Renal cortical epithelial cell (primary cell): ENCODE results near the gene RETREG3. TPM values are rescaled to one million over a fixed set of nuclear protein-coding genes. Genes with fewer than 3 reads are reported as not detected.
"Not testable (repeated sequence)": the region's sequence is repeated elsewhere in the genome, so short reads cannot be mapped to it uniquely, and the experiment has no call there.

ENCODE experiments used
- DNase-seq: peaks from one replicate; pipeline ENCODE4 v3.0.0-alpha.2; 2011; ENCODE audit warnings: low read depth
- total RNA-seq: library from RNA; depleted of rRNA; stranded (reverse); fragments of >200 nt; gene quantifications from 2 replicates; pipeline ENCODE4 v1.2.3, GENCODE V29; 2014

RETREG3 gene, protein sequence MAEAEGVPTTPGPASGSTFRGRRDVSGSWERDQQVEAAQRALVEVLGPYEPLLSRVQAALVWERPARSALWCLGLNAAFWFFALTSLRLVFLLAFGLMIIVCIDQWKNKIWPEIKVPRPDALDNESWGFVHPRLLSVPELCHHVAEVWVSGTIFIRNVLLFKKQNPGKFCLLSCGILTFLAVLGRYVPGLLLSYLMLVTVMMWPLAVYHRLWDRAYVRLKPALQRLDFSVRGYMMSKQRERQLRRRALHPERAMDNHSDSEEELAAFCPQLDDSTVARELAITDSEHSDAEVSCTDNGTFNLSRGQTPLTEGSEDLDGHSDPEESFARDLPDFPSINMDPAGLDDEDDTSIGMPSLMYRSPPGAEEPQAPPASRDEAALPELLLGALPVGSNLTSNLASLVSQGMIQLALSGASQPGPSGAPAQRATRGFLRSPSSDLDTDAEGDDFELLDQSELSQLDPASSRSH
- 64.3 and 99.0 TPM in 2 replicates for total RNA-seq

DNA sequence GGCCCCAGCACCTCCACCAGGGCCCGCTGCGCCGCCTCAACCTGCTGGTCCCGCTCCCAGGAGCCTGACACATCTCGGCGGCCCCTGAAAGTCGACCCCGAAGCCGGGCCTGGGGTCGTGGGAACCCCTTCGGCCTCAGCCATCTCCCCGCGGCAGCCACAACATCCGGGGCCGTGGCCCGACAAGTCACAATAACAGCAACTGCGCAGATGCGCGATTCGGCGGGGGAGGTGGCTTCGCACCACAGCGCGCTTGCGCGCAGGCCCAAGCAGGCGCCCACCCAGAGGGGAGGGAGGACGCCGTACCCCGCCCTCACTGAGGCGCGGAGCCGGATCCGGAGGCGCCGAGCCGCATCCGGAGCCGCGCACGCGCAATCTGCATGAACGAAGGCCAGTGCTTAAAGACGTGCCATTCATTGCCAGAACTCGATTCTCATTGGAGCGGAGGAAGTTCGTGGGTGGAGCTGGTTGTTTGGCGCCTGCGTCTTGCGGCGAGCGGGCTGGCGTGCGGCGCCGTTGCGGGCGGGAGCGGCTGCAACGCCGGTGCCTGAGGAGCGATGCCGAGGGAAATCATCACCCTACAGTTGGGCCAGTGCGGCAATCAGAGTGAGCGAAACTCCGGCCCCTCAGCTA lies at the start of gene RETREG3, which contains the start of gene TUBG1:
Gene RETREG3 (minus strand): TSS at position 193 of the 632 bp plus-strand sequence. CDS start 50 bp downstream, at position 143.
Gene TUBG1 (plus strand): TSS at position 502 of the 632 bp plus-strand sequence. CDS start 55 bp downstream, at position 557.
- peak; percentile 97 for DNase-seq

DNA sequence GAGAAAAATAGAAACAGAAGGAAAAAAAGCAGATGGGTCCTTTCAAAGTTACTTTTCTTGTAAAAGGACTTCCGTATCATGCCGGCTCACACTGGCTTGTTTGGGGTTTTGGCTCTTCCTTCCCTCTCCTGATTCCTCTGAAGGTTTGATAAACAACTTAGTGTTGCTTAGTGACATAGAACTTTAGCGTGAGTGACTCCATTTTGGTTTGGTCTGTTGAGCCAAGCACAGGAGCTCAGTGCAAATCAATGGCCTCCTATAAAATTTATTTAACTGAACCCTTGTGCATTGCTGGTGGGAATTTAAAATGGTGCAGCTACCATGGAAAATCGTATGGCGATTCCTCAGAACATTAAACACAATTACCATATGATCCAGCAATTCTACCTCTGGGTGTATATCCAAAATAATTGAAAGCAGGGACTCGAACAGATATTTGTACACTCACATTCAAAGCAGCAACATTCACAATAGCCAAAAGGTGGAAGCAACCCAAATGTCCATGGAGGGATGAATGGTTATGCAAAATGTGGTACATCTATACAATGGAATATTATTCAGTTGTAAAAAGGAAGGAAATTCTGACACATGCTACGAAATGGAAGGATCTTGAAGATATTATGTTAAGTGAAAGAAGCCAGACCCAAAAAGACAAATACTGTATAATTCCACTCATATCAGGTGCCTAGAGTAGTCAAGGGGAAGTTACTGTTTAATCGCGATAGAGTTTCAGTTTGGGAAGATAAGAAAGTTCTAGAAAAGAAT lies 48.8 kb upstream of the RETREG3 start:
- no peak for DNase-seq

DNA sequence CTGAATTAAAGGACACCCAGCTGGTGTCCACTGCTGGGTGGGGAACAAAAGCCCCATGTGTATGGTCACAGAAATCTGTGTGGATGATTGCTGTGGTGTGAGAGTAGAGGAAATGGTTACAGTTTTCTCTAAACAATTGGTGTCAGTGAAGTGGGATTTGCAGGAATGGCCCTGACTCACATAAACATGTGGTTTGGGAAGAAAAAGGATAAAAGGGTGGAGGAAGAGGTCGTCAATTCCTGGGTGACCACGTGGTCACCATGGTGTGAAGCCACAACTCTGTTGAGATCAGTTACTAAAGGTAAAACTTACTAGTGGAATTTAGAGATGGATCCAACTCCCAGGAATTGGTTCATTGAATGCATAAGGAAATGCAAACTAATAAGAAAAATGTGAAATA lies 46.4 kb upstream of the RETREG3 start:
- peak; percentile 76 for DNase-seq

DNA sequence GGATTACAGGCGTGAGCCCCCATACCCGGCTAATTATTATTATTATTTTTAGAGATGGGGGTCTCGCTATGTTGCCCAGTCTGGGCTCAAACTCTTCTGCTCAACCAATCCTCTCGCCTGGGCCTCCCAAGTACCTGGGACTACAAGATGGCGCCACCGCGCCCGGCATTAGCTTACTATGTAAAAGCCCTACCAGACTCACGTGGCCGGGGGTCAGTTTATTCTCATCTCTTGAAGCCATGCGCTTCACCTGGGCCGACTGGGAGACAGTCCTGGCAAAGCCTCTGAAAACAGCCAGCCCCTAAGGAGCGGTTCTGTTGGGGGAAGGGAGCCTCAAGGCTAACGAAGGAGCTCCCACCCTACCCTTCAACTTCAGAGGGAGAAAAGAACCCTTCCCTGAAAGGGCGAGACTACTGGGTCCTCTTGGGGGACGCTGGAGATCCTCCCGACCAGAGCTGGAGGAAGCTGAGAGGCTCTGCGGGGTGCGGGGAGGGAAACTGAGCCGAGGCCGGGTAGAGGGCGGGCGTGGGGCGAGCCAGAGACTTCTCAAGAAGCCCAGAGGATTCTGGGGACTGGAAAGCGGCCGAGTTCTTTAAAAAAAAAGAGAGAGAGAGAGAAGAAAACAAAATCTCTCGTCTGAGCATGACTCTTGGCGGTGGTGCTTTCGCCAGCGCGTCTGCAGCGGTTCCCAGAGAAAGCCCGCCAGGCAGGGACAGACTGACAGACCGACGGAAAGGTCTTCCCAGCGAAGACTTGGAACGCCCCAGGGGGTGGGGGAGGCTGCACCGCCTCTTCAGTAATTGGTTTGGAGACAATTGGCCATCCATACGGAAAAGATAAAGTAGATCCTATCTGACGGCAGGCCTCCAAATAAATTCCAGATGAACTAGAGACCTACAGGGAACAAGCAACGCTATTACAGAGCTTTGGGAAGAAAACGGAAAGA lies 44.3 kb upstream of the RETREG3 start:
- DNase-seq: no peak

DNA sequence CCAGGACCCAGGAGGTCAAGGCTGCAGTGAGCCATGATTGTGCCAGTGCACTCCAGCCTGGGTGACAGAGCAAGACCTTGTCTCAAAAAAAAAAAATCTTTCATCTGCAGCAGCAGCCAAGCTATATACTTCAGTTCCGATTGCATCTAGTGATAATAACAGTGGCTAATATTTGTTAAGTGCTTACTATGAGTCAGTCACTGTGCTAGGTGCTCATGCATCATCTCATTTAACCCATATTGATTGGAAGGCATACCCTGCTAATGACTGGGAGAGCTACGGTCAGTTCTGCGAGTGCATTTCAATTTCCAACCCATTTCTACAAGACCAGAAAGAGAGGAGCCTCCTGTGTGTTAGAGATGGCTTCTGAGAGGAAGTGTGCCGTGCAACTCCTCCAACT lies 42.2 kb upstream of the RETREG3 start:
- no peak for DNase-seq

DNA sequence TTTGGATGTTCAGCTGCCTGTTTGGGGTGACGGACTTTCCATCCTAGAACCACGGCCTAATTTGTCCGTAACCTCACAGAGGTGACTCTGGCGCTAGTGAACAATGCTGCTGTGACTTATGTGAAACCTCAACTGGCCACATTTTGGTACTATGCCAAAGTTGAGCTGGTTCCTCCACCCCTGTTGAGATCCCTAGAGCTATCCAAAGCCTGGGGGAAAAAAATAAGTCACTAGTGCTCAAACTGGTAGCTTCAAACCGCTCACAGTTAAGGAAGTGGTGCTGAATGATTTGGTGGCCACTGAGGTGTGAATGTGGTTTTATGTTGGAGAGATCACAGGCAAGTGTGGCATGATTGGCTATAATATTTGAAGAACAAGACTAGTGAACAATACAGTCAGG lies 38.6 kb upstream of the RETREG3 start:
- peak; percentile 77 for DNase-seq

DNA sequence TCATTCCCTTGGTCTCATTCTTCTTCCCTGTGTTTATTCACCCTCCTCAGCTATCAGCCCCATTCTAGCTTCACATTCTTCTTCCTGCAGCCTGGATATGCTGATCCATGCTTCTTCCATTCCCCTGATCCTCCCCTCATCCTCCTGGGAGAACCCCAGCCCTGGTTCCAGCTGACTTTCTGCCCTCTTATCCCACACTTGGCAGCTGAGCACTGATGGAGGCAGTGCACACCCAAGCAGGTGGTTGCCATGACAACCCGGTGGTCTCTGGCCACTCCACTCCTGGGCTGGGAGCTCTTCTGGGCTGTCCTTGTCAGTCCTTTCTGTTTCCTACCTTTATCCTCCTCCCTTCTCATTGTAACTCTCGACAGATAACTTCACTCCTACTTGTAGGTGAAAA lies 33.2 kb upstream of the RETREG3 start:
- DNase-seq: no peak

DNA sequence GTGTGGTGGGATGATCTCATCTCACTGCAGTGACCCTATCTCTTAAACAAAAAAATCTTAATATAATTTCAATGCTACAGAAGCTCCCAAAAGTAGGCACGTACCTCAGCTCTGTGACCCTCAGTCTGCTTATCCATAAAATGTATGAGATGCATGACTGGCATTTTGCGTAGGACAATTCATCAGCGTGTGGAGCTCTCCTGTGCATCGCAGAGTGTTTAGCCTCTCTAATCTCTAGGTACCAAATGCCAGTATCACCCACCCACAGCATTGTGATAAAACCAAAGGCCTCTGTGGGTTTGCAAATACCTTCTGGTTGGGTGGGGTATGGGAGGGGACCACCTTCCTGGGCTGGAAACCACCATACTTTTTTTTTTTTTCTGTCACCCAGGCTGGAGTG lies 30.9 kb upstream of the RETREG3 start:
- DNase-seq: no peak

DNA sequence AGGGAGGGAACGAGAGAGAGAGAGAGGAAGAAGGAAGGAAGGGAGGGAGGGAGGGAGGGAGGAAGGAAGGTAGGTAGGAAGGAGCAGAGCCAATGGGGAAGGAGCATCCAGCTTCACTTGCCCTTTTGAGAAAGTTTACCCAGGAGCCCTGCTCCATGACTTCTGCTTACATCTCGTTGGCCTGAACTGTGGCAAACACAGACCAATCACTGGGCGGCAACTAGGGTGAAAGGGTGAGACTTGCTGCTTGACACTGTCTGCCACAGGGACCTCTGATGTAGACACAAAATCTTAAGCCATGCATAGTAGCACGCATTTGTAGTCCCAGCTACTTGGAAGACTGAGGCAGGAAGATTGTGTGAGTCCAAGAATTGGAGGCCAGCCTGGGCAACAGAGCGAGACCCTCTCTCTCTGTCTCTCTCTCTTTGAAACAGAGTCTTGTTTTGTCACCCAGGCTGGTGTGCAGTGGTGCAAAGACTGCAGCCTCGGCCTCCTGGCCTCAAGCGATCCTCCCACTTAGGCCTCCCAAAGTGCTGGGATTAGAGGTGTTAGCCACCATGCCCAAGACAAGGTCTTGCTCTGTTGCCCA lies 30.4 kb upstream of the RETREG3 start:
- DNase-seq: no peak

DNA sequence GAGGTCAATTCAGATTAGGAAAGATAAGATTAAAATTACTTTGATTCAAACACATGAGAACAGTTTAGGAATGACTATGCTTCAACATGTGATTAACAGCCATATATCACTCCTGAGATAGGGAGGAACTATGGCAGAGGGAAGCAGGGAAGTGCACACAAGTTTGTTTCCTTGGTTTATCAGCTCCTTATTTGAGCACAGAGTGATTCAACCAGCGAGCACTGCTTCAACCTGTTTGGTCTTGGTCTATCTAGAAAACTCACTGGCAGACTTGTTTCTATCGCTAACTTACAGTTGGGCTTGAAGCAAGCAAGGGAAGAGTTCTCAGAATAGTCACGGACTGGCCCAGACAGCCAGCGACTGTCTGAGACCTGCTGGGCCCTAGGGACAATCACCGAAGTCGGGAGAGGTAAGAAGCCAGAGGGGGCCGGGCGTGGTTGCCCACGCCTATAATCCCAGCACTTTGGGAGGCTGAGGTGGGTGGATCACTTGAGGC lies 23.8 kb upstream of the RETREG3 start:
- DNase-seq: peak; percentile 6

DNA sequence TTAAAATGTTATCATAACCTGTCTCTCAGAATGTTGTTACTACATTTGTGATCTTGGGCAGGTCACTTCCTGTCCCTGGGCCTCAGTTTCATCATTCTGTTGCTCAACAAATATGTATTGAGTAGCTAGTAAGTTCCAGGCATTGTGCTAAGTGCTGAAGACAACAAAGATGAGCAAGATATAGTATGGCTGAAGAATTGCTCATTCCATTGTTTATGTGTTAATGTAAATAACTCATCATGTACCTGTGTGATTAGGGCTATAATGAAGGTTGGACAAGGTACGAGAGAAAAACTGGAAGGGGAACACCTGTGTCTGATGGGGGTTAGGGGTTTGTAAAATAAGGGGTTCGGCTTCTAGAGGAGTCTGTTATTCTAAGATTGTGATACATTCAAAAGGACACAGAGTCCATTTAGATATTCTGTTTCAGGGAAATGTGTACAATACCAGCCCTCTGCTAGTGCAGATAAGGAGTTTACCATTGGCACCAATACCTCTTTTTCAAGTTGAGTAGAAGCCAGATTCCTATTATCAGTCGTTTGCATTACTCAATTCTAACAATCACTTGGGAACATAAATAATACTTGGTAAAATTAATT lies 20.3 kb upstream of the RETREG3 start:
- DNase-seq: no peak

DNA sequence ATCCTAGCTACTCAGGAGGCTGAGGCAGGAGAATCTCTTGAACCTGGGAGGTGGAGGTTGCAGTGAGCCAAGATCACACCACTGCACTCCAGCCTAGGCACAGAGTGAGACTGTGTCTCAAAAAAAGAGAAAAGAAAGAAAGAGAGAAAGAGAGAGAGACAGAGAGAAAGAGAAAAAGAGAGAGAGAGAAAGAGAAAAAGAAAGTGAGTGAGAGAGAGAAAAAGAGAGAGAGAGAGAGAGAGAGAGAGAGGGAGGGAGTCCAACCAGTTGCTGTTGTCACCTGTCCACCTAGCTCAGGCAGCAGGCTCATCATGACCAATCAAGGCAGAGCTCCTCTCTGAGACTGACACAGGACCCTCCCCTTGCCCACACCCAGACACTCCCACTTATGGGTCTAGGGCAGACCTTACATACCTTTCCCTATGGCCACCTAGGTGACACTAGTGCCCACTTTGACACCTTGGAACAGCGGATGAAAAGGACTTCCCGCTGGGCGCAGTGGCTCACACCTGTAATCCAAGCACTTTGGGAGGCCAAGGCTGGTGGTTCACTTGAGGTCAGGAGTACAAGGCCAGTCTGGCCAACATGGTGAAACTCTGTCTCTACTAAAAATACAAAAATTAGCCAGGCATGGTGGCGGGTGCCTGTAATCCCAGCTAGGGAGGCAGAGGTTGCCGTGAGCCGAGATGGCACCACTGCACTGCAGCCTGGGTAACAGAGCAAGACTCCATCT lies 18.0 kb upstream of the RETREG3 start:
- not testable (repeated sequence) for DNase-seq

DNA sequence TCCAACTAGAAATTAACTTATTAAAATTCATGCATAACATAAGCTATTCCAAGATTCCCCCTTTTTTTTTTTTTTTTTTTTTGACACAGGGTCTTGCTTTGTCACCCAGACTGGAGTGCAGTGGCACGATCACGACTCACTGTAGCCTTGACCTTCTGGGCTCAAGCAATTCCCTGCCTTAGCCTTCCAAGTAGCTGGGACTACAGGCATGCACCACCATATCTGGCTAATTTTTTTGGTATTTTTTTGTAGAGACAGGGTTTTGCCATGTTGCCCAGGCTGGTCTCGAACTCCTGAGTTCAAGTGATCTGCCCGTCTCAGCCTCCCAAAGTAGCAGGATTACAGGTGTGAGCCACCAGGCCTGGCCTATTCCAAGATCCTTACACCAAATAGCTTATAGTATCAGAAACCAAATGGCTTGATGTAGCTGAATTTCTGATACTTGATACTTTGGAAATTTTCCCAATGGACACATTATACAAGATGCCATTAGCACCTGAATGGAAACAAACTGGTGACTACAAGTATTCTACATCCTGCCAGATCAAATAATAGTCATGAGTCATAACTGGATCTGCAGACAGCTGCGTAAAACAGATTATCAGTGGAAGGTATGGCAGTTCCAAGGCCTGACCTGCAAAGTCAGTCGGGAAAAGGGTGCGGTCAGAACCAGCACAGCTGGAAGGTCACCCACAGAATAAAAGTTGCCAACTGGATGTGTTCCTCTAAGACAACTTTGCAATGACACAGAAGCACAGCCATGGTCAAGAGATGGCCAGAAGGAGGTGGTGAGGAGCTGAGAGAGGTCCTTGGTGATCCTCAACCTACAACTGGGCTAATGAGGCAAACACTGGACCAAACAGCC lies 14.8 kb upstream of the RETREG3 start:
- DNase-seq: peak; percentile 60

DNA sequence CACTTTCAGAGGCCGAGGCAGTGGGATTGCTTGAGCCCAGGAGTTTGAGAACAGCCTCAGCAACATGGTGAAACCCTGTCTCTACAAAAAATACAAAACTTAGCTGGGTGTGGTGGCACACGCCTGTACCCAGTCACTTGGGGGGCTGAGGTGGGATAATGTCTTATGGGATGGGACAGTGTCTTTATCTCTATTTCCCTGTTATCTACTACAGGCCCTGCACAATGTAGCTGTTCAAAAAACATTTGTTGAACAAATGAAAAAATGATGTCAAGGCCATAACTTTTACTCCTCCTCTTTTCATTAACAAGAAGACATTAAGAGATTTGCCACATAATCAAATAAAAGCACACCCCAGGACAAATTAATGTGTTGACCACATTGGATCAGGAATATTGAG lies 14.1 kb upstream of the RETREG3 start:
- no peak for DNase-seq

DNA sequence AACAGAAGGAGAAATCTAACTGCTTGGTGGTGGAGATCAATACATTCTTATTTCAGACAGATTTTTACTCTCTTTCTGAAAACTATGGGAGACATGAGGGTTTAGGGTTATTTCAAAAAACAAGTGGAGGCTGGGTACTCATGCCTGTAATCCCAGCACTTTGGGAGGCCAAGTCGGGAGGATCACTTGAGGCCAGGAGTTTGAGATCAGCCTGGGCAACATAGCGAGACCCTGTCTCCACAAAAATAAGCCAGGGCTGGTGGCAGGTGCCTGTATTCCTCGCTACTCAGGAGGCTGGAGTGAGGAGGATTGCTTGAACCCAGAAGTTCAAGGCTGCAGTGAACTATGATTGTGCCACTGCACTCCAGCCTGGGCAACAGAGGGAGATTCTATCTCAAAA lies 12.8 kb upstream of the RETREG3 start:
- not testable (repeated sequence) for DNase-seq

DNA sequence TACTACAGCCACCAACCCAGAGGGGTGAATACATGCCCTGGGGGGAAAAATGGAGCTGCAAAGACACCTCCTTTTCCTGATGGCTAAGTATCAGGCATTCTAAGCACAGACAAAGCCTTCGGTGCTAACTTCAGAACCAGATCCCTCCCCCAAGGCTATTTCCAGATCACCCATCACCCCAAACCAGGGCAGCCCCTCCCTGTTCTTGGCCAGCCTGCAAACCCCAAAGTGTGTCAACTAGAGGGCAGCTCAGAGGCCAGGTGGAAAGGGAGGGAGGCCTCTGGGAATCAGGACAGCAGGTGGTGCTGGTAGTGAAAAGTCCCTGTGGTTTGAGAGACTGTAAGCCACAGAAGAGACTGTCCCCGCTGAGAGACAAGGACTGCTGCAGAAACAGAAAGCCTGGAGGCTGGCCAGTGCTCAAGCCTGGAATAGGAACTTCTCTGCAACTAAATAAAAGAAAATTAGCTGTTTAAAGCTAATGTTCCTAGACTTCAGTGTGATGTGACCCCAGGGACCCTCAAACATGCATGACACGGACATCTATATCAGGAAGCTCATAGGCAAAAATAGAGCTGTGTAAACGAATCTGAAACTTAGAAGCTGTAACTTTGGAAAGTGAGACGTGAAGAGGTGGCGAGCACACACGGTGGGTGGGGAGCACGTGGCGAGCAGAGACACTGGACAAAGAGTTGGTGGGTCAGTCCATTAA lies 9.4 kb upstream of the RETREG3 start:
- DNase-seq: peak; percentile 38

DNA sequence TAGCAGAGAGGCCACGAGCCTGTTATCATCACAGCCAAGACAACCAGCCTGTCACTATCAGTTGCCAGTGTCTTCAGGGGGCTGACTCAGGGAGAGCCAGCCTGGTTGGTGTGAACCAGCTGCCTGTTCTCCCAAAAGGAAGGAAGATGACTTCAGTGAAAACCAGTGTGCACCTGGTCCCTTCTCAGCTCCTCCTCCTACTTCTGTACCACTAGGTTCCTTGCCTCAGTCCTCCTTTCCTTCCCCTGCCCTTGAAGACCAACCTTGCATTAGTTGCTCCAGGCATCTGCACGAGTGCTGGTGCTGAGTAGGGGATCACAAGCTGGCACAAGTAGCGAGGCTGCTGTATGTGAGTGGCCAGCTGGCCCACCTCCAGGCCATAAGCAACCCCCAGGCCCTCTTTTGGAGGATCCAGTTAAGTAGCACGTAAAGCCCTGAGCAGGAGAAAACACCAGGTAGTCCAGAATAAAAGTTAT lies 8.8 kb upstream of the RETREG3 start:
- DNase-seq: no peak
